Esophagus muscularis mucosa (tissue), 4 donors: ENCODE measurements around the gene DEPDC7. TPM values are rescaled to one million over a fixed set of nuclear protein-coding genes. Genes with fewer than 3 reads are reported as not detected.
"Not testable (repeated sequence)": the region's sequence is repeated elsewhere in the genome, so short reads cannot be mapped to it uniquely, and the experiment has no call there.

Experiments used
- DNase-seq: peaks from one replicate; pipeline ENCODE4 v3.0.0-alpha.2; 2017; ENCODE audit errors: extremely low spot score
- H3K27ac ChIP-seq, 4 donors: fragments of 200-600 bp; sonication (generic); replicated peaks in 1 of 4; 1 replicate in 3 of 4; 2 replicates in 1 of 4; pipeline ENCODE4 v1.5.1; 2016 to 2019; ENCODE audit warnings: mild to moderate bottlenecking in 1 of 4
- H3K27me3 ChIP-seq, 4 donors: fragments of 200-600 bp; sonication (generic); one replicate each; pipeline versions ENCODE4 v1.5.1 to v1.6.0; 2016 to 2019
- H3K36me3 ChIP-seq, 4 donors: fragments of 200-600 bp; sonication (generic); one replicate each; pipeline ENCODE4 v1.5.1; 2016 to 2019
- H3K4me1 ChIP-seq, 4 donors: fragments of 200-600 bp; sonication (generic); one replicate each; pipeline ENCODE4 v1.5.1; 2016 to 2019
- H3K4me3 ChIP-seq, 4 donors: fragments of 200-600 bp; sonication (generic); 1 replicate in 2 of 4; 2 replicates in 2 of 4; pipeline ENCODE4 v1.5.1; 2016 to 2019; ENCODE audit warnings: mild to moderate bottlenecking in 4 of 4, moderate library complexity in 1 of 4
- H3K9me3 ChIP-seq, 4 donors: fragments of 200-600 bp; sonication (generic); 1 replicate in 3 of 4; 2 replicates in 1 of 4; pipeline ENCODE4 v1.5.1; 2016 to 2019
- CTCF ChIP-seq, 3 experiments: fragments of 200-600 bp in 2 of 3; fragments of 450-650 bp in 1 of 3; sonication (generic) in 2 of 3; IDR thresholded peaks; one replicate each; pipeline ENCODE4 v1.5.1; 2017 to 2019; ENCODE audit warnings: antibody characterized with exemption in 3 of 3, mild to moderate bottlenecking in 2 of 3, moderate library complexity in 1 of 3
- EP300 ChIP-seq: sonication (generic); formaldehyde crosslinking; IDR thresholded peaks from one replicate; pipeline ENCODE4 v1.6.1; 2017; ENCODE audit warnings: antibody characterized with exemption
- POLR2A ChIP-seq: fragments of 450-650 bp; IDR thresholded peaks from one replicate; pipeline ENCODE4 v1.6.1; 2017; ENCODE audit warnings: antibody characterized with exemption, moderate library complexity, mild to moderate bottlenecking, low read depth
- POLR2AphosphoS5 ChIP-seq, 2 donors: sonication (generic); formaldehyde crosslinking; IDR thresholded peaks; one replicate each; pipeline ENCODE4 v1.6.1; 2017; ENCODE audit warnings: antibody characterized with exemption in 2 of 2
- WGBS: methylation state at CpG from one replicate; pipeline ENCODE4 v1.1.5; 2018; 5-methylcytosine and 5-hydroxymethylcytosine counted together
- intact Hi-C: fragments of 100-400 bp; cut with DNase I; formaldehyde crosslinking; loops from one replicate; pipeline ENCODE4 v1.15.1; 2023
- total RNA-seq, 4 donors: library from RNA; depleted of rRNA; stranded (reverse); fragments of >200 nt; gene quantifications; one replicate each; pipeline versions ENCODE4 v1.1.0 to v1.2.1, GENCODE V29; 2016

Gene DEPDC7
- 1 to 10 TPM; 1.3 to 2.3 (median 1.8) TPM for total RNA-seq

GRCh38 chr11:33015621-33016551, at the start of gene DEPDC7:
Gene DEPDC7, plus strand, starts transcription at chr11:33015878. Its CDS starts 78 bp downstream, at chr11:33015956.
- peak within 1 kb of the TSS; percentile 62 to 82 (median 77) for H3K4me3 ChIP-seq
- WGBS: under 1% methylated on average over 33 of the region's 89 CpGs
- TF ChIP-seq POLR2AphosphoS5 (IDR thresholded peaks at IDR 0.05): peak; percentile 56 to 69
- TF ChIP-seq EP300: no peak
- H3K4me1 ChIP-seq: peaks cover 9 to 19% (median 15%) of the 10 kb centered on the region in 4 donors
- H3K27me3 ChIP-seq: no peaks in the 10 kb centered on the region
- peak within 1 kb of the TSS; percentile 64 to 79 (median 76) for H3K27ac ChIP-seq
- DNase-seq: peak; percentile 95
- H3K9me3 ChIP-seq: no peaks in the 10 kb centered on the region
- no peaks in the 10 kb centered on the region for H3K36me3 ChIP-seq
- intact Hi-C loops: no loop called here

- Histone ChIP-seq H3K4me3 (no peak overlapping the region), H3K27me3 (no peaks in the 10 kb centered on the region), H3K9me3 (no peaks in the 10 kb centered on the region), H3K4me1 (peaks cover 0 to 14% (median 7%) of the 10 kb centered on the region in 4 donors), H3K36me3 (peaks cover under 1 to 69% (median 39%) of the 10 kb centered on the region in 4 donors), H3K27ac (peak overlapping the region in 1 of 4 donors; percentile 8)
- 65% methylated on average over 1 of the region's 1 CpG for WGBS
- TF ChIP-seq POLR2AphosphoS5 (IDR thresholded peaks at IDR 0.05): no peak
- DNase-seq: no peak
- intact Hi-C loops: no loop called here
These were observed 47.1 kb upstream of the DEPDC7 start for GRCh38 chr11:32968541-32968940.

- 96% methylated on average over 3 of the region's 3 CpGs for WGBS
- H3K4me3 ChIP-seq, H3K27me3 ChIP-seq, H3K27ac ChIP-seq, H3K9me3 ChIP-seq, intact Hi-C loops, DNase-seq: not testable (repeated sequence)
- peaks cover 0 to 14% (median 7%) of the 10 kb centered on the region in 4 donors for H3K4me1 ChIP-seq
- peaks cover 4 to 61% (median 42%) of the 10 kb centered on the region in 4 donors for H3K36me3 ChIP-seq
These were observed 43.4 kb upstream of the DEPDC7 start for GRCh38 chr11:32972233-32972632.

- peaks cover 0 to 12% (median 5%) of the 10 kb centered on the region in 4 donors for H3K4me1 ChIP-seq
- no peak for TF ChIP-seq POLR2AphosphoS5 (IDR thresholded peaks at IDR 0.05)
- TF ChIP-seq CTCF (IDR thresholded peaks at IDR 0.05): no peak
- no peak for TF ChIP-seq EP300
- no peak for TF ChIP-seq POLR2A
- no peaks in the 10 kb centered on the region for H3K27me3 ChIP-seq
- WGBS: 96% methylated on average over 3 of the region's 3 CpGs
- no peak overlapping the region for H3K27ac ChIP-seq
- intact Hi-C loops: no loop called here
- H3K36me3 ChIP-seq: peaks cover 4 to 65% (median 44%) of the 10 kb centered on the region in 4 donors
- no peak for DNase-seq
- H3K9me3 ChIP-seq: no peaks in the 10 kb centered on the region
- no peak overlapping the region for H3K4me3 ChIP-seq
These were observed 42.9 kb upstream of the DEPDC7 start for GRCh38 chr11:32972781-32973180.

- Histone ChIP-seq H3K27ac (no peak overlapping the region), H3K9me3 (no peaks in the 10 kb centered on the region), H3K36me3 (peaks cover 0 to 12% (median 5%) of the 10 kb centered on the region in 4 donors), H3K27me3 (no peaks in the 10 kb centered on the region), H3K4me1 (no peaks in the 10 kb centered on the region), H3K4me3 (no peak overlapping the region)
- DNase-seq: no peak
- intact Hi-C loops: no loop called here
- TF ChIP-seq CTCF (IDR thresholded peaks at IDR 0.05): no peak
- no peak for TF ChIP-seq EP300
- no peak for TF ChIP-seq POLR2A
- TF ChIP-seq POLR2AphosphoS5 (IDR thresholded peaks at IDR 0.05): no peak
- WGBS: 88% methylated on average over 2 of the region's 2 CpGs
These were observed 33.1 kb upstream of the DEPDC7 start for GRCh38 chr11:32982626-32983025.

- intact Hi-C loops: no loop called here
- Histone ChIP-seq H3K36me3 (peaks cover 0 to 5% (median under 1%) of the 10 kb centered on the region in 4 donors), H3K4me3 (no peak overlapping the region), H3K27me3 (no peaks in the 10 kb centered on the region), H3K27ac (no peak overlapping the region), H3K9me3 (no peaks in the 10 kb centered on the region), H3K4me1 (no peaks in the 10 kb centered on the region)
- TF ChIP-seq POLR2A (no peak), EP300 (no peak), CTCF (IDR thresholded peaks at IDR 0.05) (no peak), POLR2AphosphoS5 (IDR thresholded peaks at IDR 0.05) (no peak)
- WGBS: 92% methylated on average over 2 of the region's 2 CpGs
- no peak for DNase-seq
These were observed 32.2 kb upstream of the DEPDC7 start for GRCh38 chr11:32983506-32983905.
